Skeletal muscle tissue (tissue), 4 donors: ENCODE measurements around the gene UQCRC2. TPM values are rescaled to one million over a fixed set of nuclear protein-coding genes. Genes with fewer than 3 reads are reported as not detected.
"Not testable (repeated sequence)": the region's sequence is repeated elsewhere in the genome, so short reads cannot be mapped to it uniquely, and the experiment has no call there.

Experiments
- H3K27ac ChIP-seq: one replicate; pipeline ENCODE4 v1.7.0; 2013; ENCODE audit warnings: mild to moderate bottlenecking, low read depth, low read length, inconsistent platforms
- H3K27me3 ChIP-seq, 3 donors: one replicate each; pipeline ENCODE4 v1.7.0; 2013; ENCODE audit warnings: low read length in 3 of 3; ENCODE audit not compliant: control insufficient read depth in 3 of 3, insufficient read depth in 3 of 3
- H3K36me3 ChIP-seq, 3 donors: one replicate each; pipeline ENCODE4 v1.7.0; 2013; ENCODE audit warnings: low read length in 3 of 3; ENCODE audit not compliant: control insufficient read depth in 3 of 3, insufficient read depth in 3 of 3
- H3K4me1 ChIP-seq, 3 donors: one replicate each; pipeline ENCODE4 v1.7.0; 2013; ENCODE audit warnings: low read length in 3 of 3, mild to moderate bottlenecking in 3 of 3; ENCODE audit not compliant: control insufficient read depth in 3 of 3, insufficient read depth in 3 of 3
- H3K4me3 ChIP-seq, 3 donors: one replicate each; pipeline ENCODE4 v1.7.0; 2013; ENCODE audit warnings: low read length in 3 of 3
- H3K9ac ChIP-seq, 3 donors: one replicate each; pipeline ENCODE4 v1.7.0; 2013; ENCODE audit warnings: low read length in 3 of 3, mild to moderate bottlenecking in 3 of 3, moderate library complexity in 2 of 3, low read depth in 1 of 3
- H3K9me3 ChIP-seq, 3 donors: one replicate each; pipeline ENCODE4 v1.7.0; 2013; ENCODE audit warnings: low read length in 3 of 3; ENCODE audit not compliant: control insufficient read depth in 3 of 3
- total RNA-seq: library from RNA; depleted of rRNA; stranded (reverse); fragments of >200 nt; gene quantifications from one replicate; pipeline ENCODE4 v1.2.3, GENCODE V29; 2014
- donor health status: Osteomylitis.

Gene UQCRC2
- total RNA-seq: 449 TPM

DNA sequence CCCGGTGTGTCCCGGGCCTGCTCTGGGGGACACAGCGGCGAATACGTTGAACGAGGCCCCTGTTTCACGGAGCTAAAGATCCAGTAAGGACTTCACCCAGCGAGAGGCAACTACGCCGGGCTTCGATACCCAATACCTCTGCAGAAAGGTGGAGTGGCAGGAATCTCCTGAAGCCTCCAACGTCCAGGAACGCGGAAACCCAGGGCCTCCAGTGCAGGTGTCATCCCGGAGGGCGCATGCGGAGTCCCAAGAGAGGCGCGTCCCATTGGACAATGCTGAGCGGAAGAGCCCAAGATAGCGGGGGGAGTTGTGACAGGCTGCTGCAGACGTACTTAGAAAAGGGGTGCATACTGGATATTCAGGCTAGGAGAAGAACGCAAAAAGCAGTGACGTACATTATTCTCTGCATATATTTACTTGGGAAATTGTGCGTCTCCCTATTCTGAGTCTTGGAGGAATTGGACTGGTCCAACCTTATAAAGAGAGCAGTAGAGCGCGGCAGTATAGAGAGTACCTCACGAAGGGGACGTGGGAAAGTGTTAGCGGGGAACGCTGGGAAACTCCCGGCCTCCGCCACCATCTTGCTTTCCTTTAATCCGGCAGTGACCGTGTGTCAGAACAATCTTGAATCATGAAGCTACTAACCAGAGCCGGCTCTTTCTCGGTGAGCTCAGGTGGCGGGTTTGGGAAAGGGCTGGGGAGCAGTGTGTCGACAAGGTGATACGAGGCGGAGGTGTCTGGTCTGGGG, at the start of gene UQCRC2:
Gene UQCRC2 (plus strand): TSS at position 569 of the 748 bp plus-strand sequence. CDS start 63 bp downstream, at position 632.
- H3K27ac ChIP-seq: peak within 1 kb of the TSS; percentile 95
- peak within 1 kb of the TSS; percentile 95 to 99 (median 99) for H3K4me3 ChIP-seq
- no peaks in the 10 kb centered on the region for H3K27me3 ChIP-seq
- H3K4me1 ChIP-seq: peaks cover 31 to 40% (median 34%) of the 10 kb centered on the region in 3 donors
- H3K9me3 ChIP-seq: no peaks in the 10 kb centered on the region
- peaks cover 10 to 13% (median 11%) of the 10 kb centered on the region in 3 donors for H3K36me3 ChIP-seq
- peak within 1 kb of the TSS; percentile 94 to 100 (median 97) for H3K9ac ChIP-seq

- not testable (repeated sequence) for H3K36me3 ChIP-seq, H3K27me3 ChIP-seq, H3K9ac ChIP-seq, H3K4me1 ChIP-seq, H3K9me3 ChIP-seq, H3K4me3 ChIP-seq, H3K27ac ChIP-seq
These were observed 20.5 kb upstream of the UQCRC2 start for GRCh38 chr16:21932650-21933049.

DNA sequence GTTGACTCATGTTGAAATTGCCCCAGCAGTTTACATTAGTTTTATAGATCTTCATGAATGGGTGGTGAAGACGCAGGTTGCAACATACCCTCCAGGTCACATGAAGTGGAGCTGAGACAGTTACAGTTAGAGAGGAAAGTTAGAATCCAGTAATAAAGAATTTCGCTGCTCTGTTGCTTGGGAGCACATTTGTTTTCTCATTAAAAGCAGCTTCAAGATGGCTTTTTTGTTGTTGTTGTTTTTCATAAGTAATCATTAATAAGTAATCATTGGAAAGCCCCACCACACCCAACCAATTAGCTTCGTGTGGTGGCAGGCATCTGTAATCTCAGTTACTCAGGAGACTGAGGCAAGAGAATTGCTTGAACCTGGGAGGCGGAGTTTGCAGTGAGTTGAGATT, 19.8 kb upstream of the UQCRC2 start:
- not testable (repeated sequence) for H3K27me3 ChIP-seq, H3K9me3 ChIP-seq, H3K36me3 ChIP-seq, H3K4me1 ChIP-seq, H3K27ac ChIP-seq, H3K9ac ChIP-seq, H3K4me3 ChIP-seq

DNA sequence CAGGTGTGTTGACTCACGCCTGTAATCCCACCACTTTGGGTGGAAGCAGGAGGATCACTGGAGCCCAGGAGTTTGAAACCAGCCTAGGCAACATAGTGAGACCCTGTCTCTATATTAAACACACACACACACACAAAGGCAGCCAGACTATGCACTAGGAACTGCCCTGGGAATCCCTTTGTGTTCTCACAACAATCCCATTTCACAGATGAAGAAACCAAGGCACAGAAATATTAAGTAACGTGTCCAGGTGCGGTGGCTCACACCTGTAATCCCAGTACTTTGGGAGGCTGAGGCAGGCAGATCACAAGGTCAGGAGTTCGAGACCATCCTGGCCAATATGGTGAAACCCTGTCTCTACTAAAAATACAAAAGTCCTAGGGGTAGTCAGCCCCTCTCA, 19.4 kb upstream of the UQCRC2 start:
- H3K4me1 ChIP-seq, H3K27ac ChIP-seq, H3K27me3 ChIP-seq, H3K36me3 ChIP-seq, H3K4me3 ChIP-seq, H3K9ac ChIP-seq, H3K9me3 ChIP-seq: not testable (repeated sequence)

GRCh38 chr16:21936216-21936615, 16.9 kb upstream of the UQCRC2 start:
- H3K27me3 ChIP-seq, H3K4me1 ChIP-seq, H3K4me3 ChIP-seq, H3K9ac ChIP-seq, H3K36me3 ChIP-seq, H3K27ac ChIP-seq, H3K9me3 ChIP-seq: not testable (repeated sequence)

DNA sequence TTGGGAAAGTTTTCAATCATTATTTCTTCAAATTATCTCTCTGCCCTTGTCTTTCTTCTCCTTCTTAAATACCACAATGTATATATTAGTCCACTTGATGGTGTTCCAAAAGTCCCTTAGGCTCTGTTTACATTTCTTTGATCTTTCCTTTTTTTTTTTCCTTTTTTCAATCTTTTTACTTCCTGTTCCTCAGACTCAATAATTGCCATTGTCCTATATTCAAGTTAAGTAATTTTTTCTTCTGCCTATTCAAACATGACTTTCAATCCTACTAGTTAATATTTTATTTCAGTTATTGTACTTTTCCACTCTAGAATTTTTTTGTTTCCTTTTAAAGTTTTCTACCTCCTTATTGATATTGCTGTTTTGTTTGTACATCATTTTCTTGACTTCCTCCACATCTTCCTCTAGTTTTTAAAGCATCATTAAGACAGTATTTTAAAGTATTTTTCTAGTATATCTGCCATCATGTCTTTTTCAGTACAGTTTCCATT, 15.8 kb upstream of the UQCRC2 start:
- Histone ChIP-seq H3K27me3 (peaks cover 0 to 2% (median 0%) of the 10 kb centered on the region in 3 donors), H3K4me1 (no peaks in the 10 kb centered on the region), H3K36me3 (no peaks in the 10 kb centered on the region), H3K4me3 (no peak overlapping the region), H3K9me3 (no peaks in the 10 kb centered on the region), H3K9ac (no peak overlapping the region), H3K27ac (no peak overlapping the region)

DNA sequence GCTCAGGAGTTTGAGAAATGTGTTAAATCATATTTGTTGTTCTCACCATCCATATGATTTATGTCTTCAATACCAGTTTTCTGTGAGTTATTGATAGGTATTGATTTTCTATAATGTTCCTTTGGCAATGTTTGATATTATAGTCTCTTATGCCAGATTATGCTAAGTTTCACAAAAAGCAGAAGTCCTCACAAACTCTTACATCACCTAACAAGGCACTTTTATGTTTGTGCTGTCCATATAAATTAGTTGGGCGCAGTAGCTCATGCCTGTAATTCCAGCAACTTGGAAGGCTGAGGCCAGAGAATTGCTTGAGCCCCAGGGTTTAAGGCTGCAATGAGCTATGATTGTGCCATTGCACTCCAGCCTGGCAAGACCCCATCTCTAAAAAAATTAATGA, 12.6 kb upstream of the UQCRC2 start:
- Histone ChIP-seq H3K9me3 (no peaks in the 10 kb centered on the region), H3K36me3 (no peaks in the 10 kb centered on the region), H3K27ac (no peak overlapping the region), H3K4me3 (no peak overlapping the region), H3K27me3 (no peaks in the 10 kb centered on the region), H3K4me1 (no peaks in the 10 kb centered on the region), H3K9ac (no peak overlapping the region)

- Histone ChIP-seq H3K4me1 (no peaks in the 10 kb centered on the region), H3K4me3 (no peak overlapping the region), H3K9ac (no peak overlapping the region), H3K27me3 (no peaks in the 10 kb centered on the region), H3K27ac (no peak overlapping the region), H3K9me3 (no peaks in the 10 kb centered on the region), H3K36me3 (no peaks in the 10 kb centered on the region)
These were observed 9.6 kb upstream of the UQCRC2 start for GRCh38 chr16:21943571-21943970.

GRCh38 chr16:21946889-21947635, 6.1 kb upstream of the UQCRC2 start:
- Histone ChIP-seq H3K4me3 (no peak overlapping the region), H3K27ac (no peak overlapping the region), H3K27me3 (no peaks in the 10 kb centered on the region), H3K9ac (no peak overlapping the region), H3K4me1 (peaks cover 14 to 16% (median 16%) of the 10 kb centered on the region in 3 donors), H3K9me3 (no peaks in the 10 kb centered on the region), H3K36me3 (peaks cover 0 to 2% (median 0%) of the 10 kb centered on the region in 3 donors)

GRCh38 chr16:21949713-21950260, 3.4 kb upstream of the UQCRC2 start:
- no peaks in the 10 kb centered on the region for H3K27me3 ChIP-seq
- H3K27ac ChIP-seq: no peak overlapping the region
- peaks cover 0 to 2% (median 0%) of the 10 kb centered on the region in 3 donors for H3K36me3 ChIP-seq
- no peaks in the 10 kb centered on the region for H3K9me3 ChIP-seq
- no peak overlapping the region for H3K9ac ChIP-seq
- peaks cover 25 to 33% (median 29%) of the 10 kb centered on the region in 3 donors for H3K4me1 ChIP-seq
- H3K4me3 ChIP-seq: no peak overlapping the region
